Measurements from ENCODE around the gene TSFM. TPM values are rescaled to one million over a fixed set of nuclear protein-coding genes. Genes with fewer than 3 reads are reported as not detected.

Gene TSFM
- total and polyA plus RNA-seq, 7 donors: 31.5 to 74.3 (median 52.1) TPM

GRCh38 chr12:57840726-57841125 lies 58.1 kb downstream of the TSFM start:
- peaks cover 0 to 14% of the 10 kb centered on the region in 2 donors for H3K36me3 ChIP-seq (ENCODE audit: insufficient read depth in 1 of 2, low read depth in 1 of 2)
- intact Hi-C loops (cut with DNase I): no loop called here
- no peak for DNase-seq
- ATAC-seq: no peak
- H3K4me1 ChIP-seq: peaks cover 87% of the 10 kb centered on the region
- H3K4me3 ChIP-seq: peak overlapping the region; percentile 96
- H3K9me3 ChIP-seq: no peaks in the 10 kb centered on the region
- H3K27ac ChIP-seq: peak overlapping the region; percentile 100
- no peaks in the 10 kb centered on the region for H3K27me3 ChIP-seq (ENCODE audit: insufficient read depth in 3 of 3, low read length in 2 of 3)
- TF ChIP-seq, protein P1, sequence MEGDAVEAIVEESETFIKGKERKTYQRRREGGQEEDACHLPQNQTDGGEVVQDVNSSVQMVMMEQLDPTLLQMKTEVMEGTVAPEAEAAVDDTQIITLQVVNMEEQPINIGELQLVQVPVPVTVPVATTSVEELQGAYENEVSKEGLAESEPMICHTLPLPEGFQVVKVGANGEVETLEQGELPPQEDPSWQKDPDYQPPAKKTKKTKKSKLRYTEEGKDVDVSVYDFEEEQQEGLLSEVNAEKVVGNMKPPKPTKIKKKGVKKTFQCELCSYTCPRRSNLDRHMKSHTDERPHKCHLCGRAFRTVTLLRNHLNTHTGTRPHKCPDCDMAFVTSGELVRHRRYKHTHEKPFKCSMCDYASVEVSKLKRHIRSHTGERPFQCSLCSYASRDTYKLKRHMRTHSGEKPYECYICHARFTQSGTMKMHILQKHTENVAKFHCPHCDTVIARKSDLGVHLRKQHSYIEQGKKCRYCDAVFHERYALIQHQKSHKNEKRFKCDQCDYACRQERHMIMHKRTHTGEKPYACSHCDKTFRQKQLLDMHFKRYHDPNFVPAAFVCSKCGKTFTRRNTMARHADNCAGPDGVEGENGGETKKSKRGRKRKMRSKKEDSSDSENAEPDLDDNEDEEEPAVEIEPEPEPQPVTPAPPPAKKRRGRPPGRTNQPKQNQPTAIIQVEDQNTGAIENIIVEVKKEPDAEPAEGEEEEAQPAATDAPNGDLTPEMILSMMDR (IDR thresholded peaks at IDR 0.05): no peak
- WGBS, 3 donors: 9 to 25% (median 17%) methylated on average over 3 of the region's 3 CpGs

- peaks cover 80% of the 10 kb centered on the region for H3K4me1 ChIP-seq
- no peak for ATAC-seq
- WGBS, 3 donors: 12 to 15% (median 14%) methylated on average over 4 of the region's 4 CpGs
These were observed 58.9 kb downstream of the TSFM start for GRCh38 chr12:57841445-57841844.

GRCh38 chr12:57842342-57843294 lies 60.0 kb downstream of the TSFM start:
- TF ChIP-seq, protein P1 (IDR thresholded peaks at IDR 0.05): no peak
- peaks cover 74% of the 10 kb centered on the region for H3K4me1 ChIP-seq
- peak overlapping the region; percentile 96 for H3K4me3 ChIP-seq
- H3K36me3 ChIP-seq (ENCODE audit: insufficient read depth in 1 of 2, low read depth in 1 of 2): peaks cover 0 to 14% of the 10 kb centered on the region in 2 donors
- ATAC-seq (no peak), DNase-seq (no peak)
- intact Hi-C loops (cut with DNase I): no loop called here
- no peaks in the 10 kb centered on the region for H3K9me3 ChIP-seq
- 13 to 18% (median 13%) methylated on average over 14 of the region's 14 CpGs for WGBS, 3 donors
- H3K27ac ChIP-seq: peak overlapping the region; percentile 100
- no peaks in the 10 kb centered on the region for H3K27me3 ChIP-seq (ENCODE audit: insufficient read depth in 3 of 3, low read length in 2 of 3)

More at GRCh38 chr12:57841445-57841844, 58.9 kb downstream of the TSFM start:
- Histone ChIP-seq H3K36me3 (ENCODE audit: insufficient read depth in 1 of 2, low read depth in 1 of 2) (peaks cover 0 to 14% of the 10 kb centered on the region in 2 donors), H3K9me3 (no peaks in the 10 kb centered on the region), H3K4me3 (peak overlapping the region; percentile 96), H3K27ac (peak overlapping the region; percentile 100), H3K27me3 (ENCODE audit: insufficient read depth in 3 of 3, low read length in 2 of 3) (no peaks in the 10 kb centered on the region)
- TF ChIP-seq, protein P1 (IDR thresholded peaks at IDR 0.05): no peak
- intact Hi-C loops (cut with DNase I): no loop called here
- no peak for DNase-seq

- WGBS, 3 donors: 0 to 1% (median 1%) methylated on average over 41 to 42 of the region's 42 CpGs
- Histone ChIP-seq H3K27me3 (ENCODE audit: insufficient read depth in 3 of 3, low read length in 2 of 3) (no peaks in the 10 kb centered on the region), H3K36me3 (ENCODE audit: insufficient read depth in 1 of 2, low read depth in 1 of 2) (peaks cover 0 to 14% of the 10 kb centered on the region in 2 donors), H3K4me3 (peak overlapping the region; percentile 96), H3K27ac (peak overlapping the region; percentile 100), H3K4me1 (peaks cover 64% of the 10 kb centered on the region), H3K9me3 (no peaks in the 10 kb centered on the region)
- peak; percentile 85 to 93 for DNase-seq
- intact Hi-C loops (cut with DNase I): no loop called here
- ATAC-seq: peak; percentile 59 to 71 (median 64)
- TF ChIP-seq, protein P1 (IDR thresholded peaks at IDR 0.05): no peak
These were observed 62.3 kb downstream of the TSFM start for GRCh38 chr12:57844709-57845477.
